ENCODE results near the gene KCNQ1. TPM values are rescaled to one million over a fixed set of nuclear protein-coding genes. Genes with fewer than 3 reads are reported as not detected.
A peak's percentile ranks its signal among the peaks of the same experiment; 100 is the strongest.

The KCNQ1 gene
- total RNA-seq, 2 experiments from 2014 or later: 8.7 to 9.5 TPM

DNA sequence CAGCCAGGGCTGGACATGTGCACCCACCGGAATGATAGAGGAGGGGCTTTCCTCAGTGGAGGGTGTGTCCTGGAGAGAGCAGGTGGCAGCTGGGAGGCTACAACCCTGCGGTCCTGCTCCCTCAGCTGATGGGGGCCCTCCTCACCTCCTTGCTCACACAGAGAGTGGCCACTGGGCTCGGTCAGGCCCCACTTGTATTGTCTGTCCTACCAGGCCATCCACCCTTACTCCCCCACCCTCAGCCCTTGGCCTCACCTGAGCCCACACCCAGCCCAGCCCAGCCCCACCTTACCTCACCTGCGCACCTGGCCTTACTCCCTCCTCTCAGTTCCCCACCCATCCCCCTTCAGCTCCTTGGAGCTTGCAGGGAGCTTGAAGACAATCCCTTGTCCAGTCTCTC, 3.6 kb upstream of the KCNQ1 start:
- ATAC-seq: no peak
- H3K4me1 Mint-ChIP-seq (ENCODE audit: low read depth): peaks cover 16% of the 10 kb centered on the region
- ChIA-PET POLR2A (no interaction called here), CTCF (interaction anchor here (1.2 kb wide), 1 partner anchor 92 kb away, joined by 4 read pairs; no protein-coding TSS in a partner anchor)
- no peak overlapping the region for H3K4me3 Mint-ChIP-seq
- TF ChIP-seq, protein P1, sequence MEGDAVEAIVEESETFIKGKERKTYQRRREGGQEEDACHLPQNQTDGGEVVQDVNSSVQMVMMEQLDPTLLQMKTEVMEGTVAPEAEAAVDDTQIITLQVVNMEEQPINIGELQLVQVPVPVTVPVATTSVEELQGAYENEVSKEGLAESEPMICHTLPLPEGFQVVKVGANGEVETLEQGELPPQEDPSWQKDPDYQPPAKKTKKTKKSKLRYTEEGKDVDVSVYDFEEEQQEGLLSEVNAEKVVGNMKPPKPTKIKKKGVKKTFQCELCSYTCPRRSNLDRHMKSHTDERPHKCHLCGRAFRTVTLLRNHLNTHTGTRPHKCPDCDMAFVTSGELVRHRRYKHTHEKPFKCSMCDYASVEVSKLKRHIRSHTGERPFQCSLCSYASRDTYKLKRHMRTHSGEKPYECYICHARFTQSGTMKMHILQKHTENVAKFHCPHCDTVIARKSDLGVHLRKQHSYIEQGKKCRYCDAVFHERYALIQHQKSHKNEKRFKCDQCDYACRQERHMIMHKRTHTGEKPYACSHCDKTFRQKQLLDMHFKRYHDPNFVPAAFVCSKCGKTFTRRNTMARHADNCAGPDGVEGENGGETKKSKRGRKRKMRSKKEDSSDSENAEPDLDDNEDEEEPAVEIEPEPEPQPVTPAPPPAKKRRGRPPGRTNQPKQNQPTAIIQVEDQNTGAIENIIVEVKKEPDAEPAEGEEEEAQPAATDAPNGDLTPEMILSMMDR (IDR thresholded peaks at IDR 0.05): no peak
- no peak for DNase-seq
- H3K27me3 Mint-ChIP-seq: no peaks in the 10 kb centered on the region
- intact Hi-C loops (cut with micrococcal nuclease): no loop called here
- no peak overlapping the region for H3K27ac Mint-ChIP-seq
- no peaks in the 10 kb centered on the region for H3K9me3 Mint-ChIP-seq
- H3K36me3 Mint-ChIP-seq (ENCODE audit: low read depth): no peaks in the 10 kb centered on the region

GRCh38 chr11:2442589-2442988, 2.2 kb upstream of the KCNQ1 start:
- peak; percentile 8 for ATAC-seq
- no peaks in the 10 kb centered on the region for H3K9me3 Mint-ChIP-seq
- no peaks in the 10 kb centered on the region for H3K36me3 Mint-ChIP-seq (ENCODE audit: low read depth)
- H3K27me3 Mint-ChIP-seq: no peaks in the 10 kb centered on the region
- intact Hi-C loops (cut with micrococcal nuclease): no loop called here
- no peak for DNase-seq
- CTCF ChIA-PET: interaction anchor here (0.6 to 1.4 kb wide), 3 partner anchors 41 to 338 kb away, joined by 3 to 5 read pairs (median 3); no protein-coding TSS in a partner anchor
- TF ChIP-seq, protein P1 (IDR thresholded peaks at IDR 0.05): no peak
- no peak overlapping the region for H3K4me3 Mint-ChIP-seq
- no peak overlapping the region for H3K27ac Mint-ChIP-seq
- peaks cover 26% of the 10 kb centered on the region for H3K4me1 Mint-ChIP-seq (ENCODE audit: low read depth)
- POLR2A ChIA-PET: no interaction called here

- intact Hi-C loops (cut with micrococcal nuclease): no loop called here
- Mint-ChIP-seq H3K9me3 (no peaks in the 10 kb centered on the region), H3K4me1 (ENCODE audit: low read depth) (peaks cover 32% of the 10 kb centered on the region), H3K27ac (no peak overlapping the region), H3K27me3 (no peaks in the 10 kb centered on the region), H3K4me3 (no peak overlapping the region), H3K36me3 (ENCODE audit: low read depth) (no peaks in the 10 kb centered on the region)
- DNase-seq (no peak), ATAC-seq (no peak)
- TF ChIP-seq, protein P1 (IDR thresholded peaks at IDR 0.05): no peak
- POLR2A ChIA-PET: interaction anchor here (0.6 kb wide), 1 partner anchor 37 kb away, joined by 3 read pairs; no protein-coding TSS in a partner anchor
- CTCF ChIA-PET: interaction anchor here (0.9 to 6.9 kb wide), 3 partner anchors 23 to 444 kb away, joined by 3 to 46 read pairs (median 6); no protein-coding TSS in a partner anchor
Measured at GRCh38 chr11:2443406-2443805, 1.4 kb upstream of the KCNQ1 start.

GRCh38 chr11:2443881-2444820, 657 bp upstream of the KCNQ1 start, which contains the start of gene TRPM5:
TRPM5 (minus strand) TSS chr11:2444514; CDS start chr11:2423036, 21,478 bp downstream.
- CTCF ChIA-PET: interaction anchor here (0.9 to 6.9 kb wide), 6 partner anchors 24 to 445 kb away, joined by 3 to 46 read pairs (median 4); no protein-coding TSS in a partner anchor
- H3K4me3 Mint-ChIP-seq: peak within 1 kb of the TSS; percentile 91
- TF ChIP-seq, protein P1 (IDR thresholded peaks at IDR 0.05): no peak
- POLR2A ChIA-PET: interaction anchor here (0.7 kb wide), 1 partner anchor 23 kb away, joined by 3 read pairs; no protein-coding TSS in a partner anchor
- intact Hi-C loops (cut with micrococcal nuclease): no loop called here
- peaks cover 32% of the 10 kb centered on the region for H3K4me1 Mint-ChIP-seq (ENCODE audit: low read depth)
- H3K27me3 Mint-ChIP-seq: no peaks in the 10 kb centered on the region
- DNase-seq (peak; percentile 89), ATAC-seq (peak; percentile 50)
- H3K36me3 Mint-ChIP-seq (ENCODE audit: low read depth): no peaks in the 10 kb centered on the region
- peak within 1 kb of the TSS; percentile 73 for H3K27ac Mint-ChIP-seq
- H3K9me3 Mint-ChIP-seq: no peaks in the 10 kb centered on the region

Measured in activated CD8-positive, alpha-beta T cell treated with anti-CD3 and anti-CD28 coated beads for 36 hours (primary cell).